ENCODE results near the gene CDK1.

CDK1 gene

GRCh38 chr10:60797200-60797599 is 18.9 kb downstream of the CDK1 start:
- ChIA-PET POLR2A (no interaction called here), CTCF (interaction anchor here (1.4 to 1.5 kb wide), 2 partner anchors 18 to 164 kb away, joined by 4 read pairs; no protein-coding TSS in a partner anchor)
- TF ChIP-seq, protein P1, sequence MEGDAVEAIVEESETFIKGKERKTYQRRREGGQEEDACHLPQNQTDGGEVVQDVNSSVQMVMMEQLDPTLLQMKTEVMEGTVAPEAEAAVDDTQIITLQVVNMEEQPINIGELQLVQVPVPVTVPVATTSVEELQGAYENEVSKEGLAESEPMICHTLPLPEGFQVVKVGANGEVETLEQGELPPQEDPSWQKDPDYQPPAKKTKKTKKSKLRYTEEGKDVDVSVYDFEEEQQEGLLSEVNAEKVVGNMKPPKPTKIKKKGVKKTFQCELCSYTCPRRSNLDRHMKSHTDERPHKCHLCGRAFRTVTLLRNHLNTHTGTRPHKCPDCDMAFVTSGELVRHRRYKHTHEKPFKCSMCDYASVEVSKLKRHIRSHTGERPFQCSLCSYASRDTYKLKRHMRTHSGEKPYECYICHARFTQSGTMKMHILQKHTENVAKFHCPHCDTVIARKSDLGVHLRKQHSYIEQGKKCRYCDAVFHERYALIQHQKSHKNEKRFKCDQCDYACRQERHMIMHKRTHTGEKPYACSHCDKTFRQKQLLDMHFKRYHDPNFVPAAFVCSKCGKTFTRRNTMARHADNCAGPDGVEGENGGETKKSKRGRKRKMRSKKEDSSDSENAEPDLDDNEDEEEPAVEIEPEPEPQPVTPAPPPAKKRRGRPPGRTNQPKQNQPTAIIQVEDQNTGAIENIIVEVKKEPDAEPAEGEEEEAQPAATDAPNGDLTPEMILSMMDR (IDR thresholded peaks at IDR 0.05; ENCODE audit: control extremely low read depth, extremely low read depth, low read depth, missing control alignments), result no peak
- no peak for DNase-seq (ENCODE audit: extremely low spot score)

GRCh38 chr10:60798031-60798430 is 19.8 kb downstream of the CDK1 start:
- CTCF ChIA-PET, result interaction anchor here (1.4 to 1.5 kb wide), 2 partner anchors 18 to 163 kb away, joined by 4 read pairs; no protein-coding TSS in a partner anchor
- TF ChIP-seq, protein P1 (IDR thresholded peaks at IDR 0.05; ENCODE audit: control extremely low read depth, extremely low read depth, low read depth, missing control alignments), result no peak
- POLR2A ChIA-PET, result no interaction called here
- no peak for DNase-seq (ENCODE audit: extremely low spot score)

DNA sequence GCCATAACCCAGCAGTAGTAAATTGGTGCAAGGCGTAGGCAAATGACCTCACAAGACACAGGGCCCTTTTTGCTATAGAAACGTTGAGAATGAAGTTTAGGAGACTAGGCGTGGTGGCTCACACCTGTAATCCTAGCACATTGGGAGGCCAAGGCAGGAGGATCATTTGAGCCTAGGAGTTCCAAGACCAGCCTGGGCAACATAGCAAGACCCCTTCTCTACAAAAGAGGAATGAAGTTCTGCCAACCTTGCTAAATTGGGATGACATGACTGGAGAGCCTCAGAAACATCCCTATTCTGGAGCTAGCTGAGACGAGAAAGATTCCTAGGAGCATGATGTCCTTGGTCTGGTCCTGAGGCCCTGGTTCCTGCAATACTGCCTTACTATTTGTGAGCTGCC is 20.6 kb downstream of the CDK1 start:
- DNase-seq (ENCODE audit: extremely low spot score), result no peak
- TF ChIP-seq, protein P1 (IDR thresholded peaks at IDR 0.05; ENCODE audit: control extremely low read depth, extremely low read depth, low read depth, missing control alignments), result no peak
- CTCF ChIA-PET, result interaction anchor here (1.2 kb wide), 1 partner anchor 14 kb away, joined by 3 read pairs; no protein-coding TSS in a partner anchor
- POLR2A ChIA-PET, result no interaction called here

GRCh38 chr10:60799971-60800650 is 21.8 kb downstream of the CDK1 start:
- ChIA-PET CTCF (interaction anchor here (0.7 to 1.6 kb wide), 3 partner anchors 11 to 15 kb away, joined by 3 to 4 read pairs (median 3); no protein-coding TSS in a partner anchor), POLR2A (no interaction called here)
- TF ChIP-seq, protein P1 (IDR thresholded peaks at IDR 0.05; ENCODE audit: control extremely low read depth, extremely low read depth, low read depth, missing control alignments), result no peak
- no peak for DNase-seq (ENCODE audit: extremely low spot score)

GRCh38 chr10:60800918-60801317 is 22.6 kb downstream of the CDK1 start:
- CTCF ChIA-PET, result interaction anchor here (1.6 kb wide), 1 partner anchor 14 kb away, joined by 4 read pairs; no protein-coding TSS in a partner anchor
- TF ChIP-seq, protein P1 (IDR thresholded peaks at IDR 0.05; ENCODE audit: control extremely low read depth, extremely low read depth, low read depth, missing control alignments), result no peak
- no peak for DNase-seq (ENCODE audit: extremely low spot score)
- POLR2A ChIA-PET, result no interaction called here

GRCh38 chr10:60801522-60801921 is 23.2 kb downstream of the CDK1 start:
- POLR2A ChIA-PET, result no interaction called here
- CTCF ChIA-PET, result interaction anchor here (1.6 kb wide), 1 partner anchor 13 kb away, joined by 4 read pairs; no protein-coding TSS in a partner anchor
- TF ChIP-seq, protein P1 (IDR thresholded peaks at IDR 0.05; ENCODE audit: control extremely low read depth, extremely low read depth, low read depth, missing control alignments), result no peak
- DNase-seq (ENCODE audit: extremely low spot score), result no peak

Data from GM10248 (cell line).